H9 (cell line): ENCODE measurements around the gene AFF4. TPM values are rescaled to one million over a fixed set of nuclear protein-coding genes. Genes with fewer than 3 reads are reported as not detected.

ENCODE experiments used
- DNase-seq: peaks from one replicate; pipeline ENCODE4 v3.0.0-alpha.2; 2017
- H2AFZ ChIP-seq: one replicate; pipeline ENCODE4 v1.6.1; 2013; ENCODE audit warnings: mild to moderate bottlenecking, low read length, control low read depth, moderate library complexity
- H2AK5ac ChIP-seq: 2 replicates; pipeline ENCODE4 v1.6.1; 2013; ENCODE audit warnings: low read length, control low read depth, mixed read lengths; ENCODE audit not compliant: insufficient read length
- H2BK120ac ChIP-seq: one replicate; pipeline ENCODE4 v1.6.1; 2013; ENCODE audit warnings: low read depth, mild to moderate bottlenecking, low read length, control low read depth, inconsistent platforms; ENCODE audit not compliant: poor library complexity, severe bottlenecking
- H2BK12ac ChIP-seq: 2 replicates; pipeline ENCODE4 v1.6.1; 2013; ENCODE audit warnings: low read length, control low read depth, mixed read lengths, low read depth; ENCODE audit not compliant: insufficient read length
- H2BK15ac ChIP-seq: 2 replicates; pipeline ENCODE4 v1.6.1; 2013; ENCODE audit warnings: low read depth, low read length, control low read depth
- H2BK20ac ChIP-seq: one replicate; pipeline ENCODE4 v1.6.1; 2013; ENCODE audit warnings: low read depth, mild to moderate bottlenecking, low read length, control low read depth, inconsistent platforms; ENCODE audit not compliant: poor library complexity, severe bottlenecking
- H2BK5ac ChIP-seq: 2 replicates; pipeline ENCODE4 v1.6.1; 2013; ENCODE audit warnings: low read length, control low read depth, mixed read lengths; ENCODE audit not compliant: insufficient read length
- H3K14ac ChIP-seq: 2 replicates; pipeline ENCODE4 v1.6.1; 2013; ENCODE audit warnings: low read length, control low read depth; ENCODE audit not compliant: insufficient read depth
- H3K18ac ChIP-seq: 2 replicates; pipeline ENCODE4 v1.6.1; 2013; ENCODE audit warnings: low read depth, mild to moderate bottlenecking, mixed read lengths, low read length, control low read depth; ENCODE audit not compliant: insufficient read length
- H3K23ac ChIP-seq: 2 replicates; pipeline ENCODE4 v1.6.1; 2013; ENCODE audit warnings: low read length, control low read depth, mixed read lengths, low read depth; ENCODE audit not compliant: insufficient read length
- H3K23me2 ChIP-seq: 2 replicates; pipeline ENCODE4 v1.6.1; 2013; ENCODE audit warnings: low read depth, mild to moderate bottlenecking, mixed read lengths, low read length, control low read depth; ENCODE audit not compliant: insufficient read length, poor library complexity, severe bottlenecking
- H3K27ac ChIP-seq: 2 replicates; pipeline ENCODE4 v1.5.1; 2013; ENCODE audit warnings: low read length, control low read depth, mixed read lengths, low read depth; ENCODE audit not compliant: insufficient read length
- H3K27me3 ChIP-seq: 2 replicates; pipeline ENCODE4 v1.6.1; 2013; ENCODE audit warnings: low read length, control low read depth, inconsistent platforms; ENCODE audit not compliant: insufficient read depth
- H3K4ac ChIP-seq: 2 replicates; pipeline ENCODE4 v1.6.1; 2013; ENCODE audit warnings: low read depth, mild to moderate bottlenecking, control low read depth, inconsistent platforms, low read length, moderate library complexity
- H3K4me1 ChIP-seq: 2 replicates; pipeline ENCODE4 v1.6.1; 2013; ENCODE audit warnings: low read length, control low read depth, inconsistent platforms; ENCODE audit not compliant: insufficient read depth
- H3K4me2 ChIP-seq: 2 replicates; pipeline ENCODE4 v1.6.1; 2013; ENCODE audit warnings: low read length, control low read depth, mixed read lengths; ENCODE audit not compliant: insufficient read length, insufficient read depth
- H3K56ac ChIP-seq: 2 replicates; pipeline ENCODE4 v1.6.1; 2013; ENCODE audit warnings: low read depth, mild to moderate bottlenecking, mixed read lengths, low read length, control low read depth; ENCODE audit not compliant: insufficient read length
- H3K79me1 ChIP-seq: 2 replicates; pipeline ENCODE4 v1.6.1; 2013; ENCODE audit warnings: low read depth, mild to moderate bottlenecking, moderate library complexity, low read length, control low read depth, inconsistent platforms; ENCODE audit not compliant: insufficient read depth, poor library complexity, severe bottlenecking
- H3K79me2 ChIP-seq: 2 replicates; pipeline ENCODE4 v1.6.1; 2013; ENCODE audit warnings: low read length, control low read depth, inconsistent platforms; ENCODE audit not compliant: insufficient read depth
- H3K9ac ChIP-seq: 2 replicates; pipeline ENCODE4 v1.6.1; 2013; ENCODE audit warnings: low read length, control low read depth, mixed read lengths; ENCODE audit not compliant: insufficient read length; ENCODE audit errors: extremely low read depth
- H3K9me3 ChIP-seq: one replicate; pipeline ENCODE4 v1.6.1; 2013; ENCODE audit warnings: low read depth, low read length, inconsistent platforms; ENCODE audit not compliant: control insufficient read depth
- H3T11ph ChIP-seq: one replicate; pipeline ENCODE4 v1.6.1; 2013; ENCODE audit warnings: mild to moderate bottlenecking, low read length, control low read depth, inconsistent platforms
- H4K20me1 ChIP-seq: one replicate; pipeline ENCODE4 v1.6.1; 2013; ENCODE audit not compliant: control insufficient read depth, insufficient read length, insufficient read depth
- H4K5ac ChIP-seq: 2 replicates; pipeline ENCODE4 v1.6.1; 2013; ENCODE audit warnings: low read depth, mild to moderate bottlenecking, mixed read lengths, low read length, control low read depth; ENCODE audit not compliant: insufficient read length
- H4K8ac ChIP-seq: replicated peaks from 2 replicates; pipeline ENCODE4 v1.6.1; 2013; ENCODE audit warnings: low read length, control low read depth, mixed read lengths, low read depth; ENCODE audit not compliant: insufficient read length
- H4K91ac ChIP-seq: 2 replicates; pipeline ENCODE4 v1.6.1; 2013; ENCODE audit warnings: low read depth, mild to moderate bottlenecking, moderate library complexity, mixed read lengths, low read length, control low read depth; ENCODE audit not compliant: insufficient read length
- H3K27ac Mint-ChIP-seq, 3 experiments: 2 replicates in 2 of 3; 3 replicates in 1 of 3; pipeline ENCODE4 v1.8.0; 2020 to 2021; ENCODE audit warnings: mixed read lengths in 3 of 3, mild to moderate bottlenecking in 1 of 3, moderate library complexity in 1 of 3
- H3K27me3 Mint-ChIP-seq: 2 replicates; pipeline ENCODE4 v1.8.0; 2021; ENCODE audit warnings: low read depth, mild to moderate bottlenecking, moderate library complexity, mixed read lengths
- H3K36me3 Mint-ChIP-seq, 3 experiments: 2 replicates in 2 of 3; 3 replicates in 1 of 3; pipeline ENCODE4 v1.8.0; 2020 to 2021; ENCODE audit warnings: low read depth in 3 of 3, mixed read lengths in 3 of 3; ENCODE audit not compliant: insufficient read depth in 1 of 3
- H3K4me1 Mint-ChIP-seq, 2 experiments: 2 replicates each; pipeline ENCODE4 v1.8.0; 2020; ENCODE audit warnings: mixed read lengths in 2 of 2
- H3K4me3 Mint-ChIP-seq, 2 experiments: 2 replicates in 1 of 2; 3 replicates in 1 of 2; pipeline ENCODE4 v1.8.0; 2020 to 2021; ENCODE audit warnings: mild to moderate bottlenecking in 2 of 2, mixed read lengths in 2 of 2, moderate library complexity in 1 of 2
- H3K9me3 Mint-ChIP-seq, 2 experiments: 2 replicates in 1 of 2; 3 replicates in 1 of 2; pipeline ENCODE4 v1.8.0; 2020; ENCODE audit warnings: mild to moderate bottlenecking in 2 of 2, mixed read lengths in 2 of 2, moderate library complexity in 1 of 2
- CTCF ChIP-seq: fragments of 200-600 bp; sonication (generic); conservative IDR thresholded peaks from 3 replicates; pipeline ENCODE4 v1.8.0; 2021; ENCODE audit warnings: antibody characterized with exemption, mild to moderate bottlenecking
- WGBS: extraction: QIAGEN DNeasy Blood & Tissue Kit; methylation state at CpG from one replicate; pipeline ENCODE4 v1.1.7; 2013; ENCODE audit warnings: missing lambda C conversion rate, low lambda C conversion rate, mixed read lengths; ENCODE audit not compliant: insufficient read length; ENCODE audit errors: extremely low coverage; 5-methylcytosine and 5-hydroxymethylcytosine counted together
- total RNA-seq: library from RNA; stranded (reverse); gene quantifications from 2 replicates; pipeline ENCODE4 v1.2.1, GENCODE V29; 2021

AFF4 gene
- total RNA-seq, 1 experiment from 2014 or later: 73.2 TPM

DNA sequence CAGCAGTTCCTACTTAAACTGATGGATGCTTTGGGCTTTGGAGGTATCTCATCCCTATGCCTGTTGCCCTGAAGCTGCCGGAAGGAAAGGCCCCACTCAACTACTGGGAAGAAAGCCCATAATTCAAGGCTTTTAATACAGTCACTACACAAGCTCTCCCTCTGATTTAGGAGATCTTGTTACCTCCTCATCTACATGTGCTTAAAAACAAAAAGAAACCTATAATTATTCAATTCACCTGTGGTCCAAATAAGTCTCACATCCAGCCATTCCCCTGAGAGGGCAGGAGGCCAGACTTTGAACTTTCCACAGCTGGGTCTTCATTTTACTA lies 90.7 kb downstream of the AFF4 start:
- H3K14ac ChIP-seq: no peak overlapping the region
- no peak overlapping the region for H3T11ph ChIP-seq
- H3K18ac ChIP-seq: no peak overlapping the region
- Mint-ChIP-seq H3K4me1 (no peaks in the 10 kb centered on the region; a peak in 1 of 4 replicates), H3K27me3 (no peaks in the 10 kb centered on the region), H3K27ac (peak overlapping the region in 1 of 3 experiments; percentile 11; a peak in 1 of 7 replicates), H3K36me3 (peaks cover 6 to 33% (median 19%) of the 10 kb centered on the region in 3 experiments), H3K9me3 (no peaks in the 10 kb centered on the region), H3K4me3 (no peak overlapping the region)
- no peaks in the 10 kb centered on the region for H3K27me3 ChIP-seq
- H3K79me1 ChIP-seq: no peaks in the 10 kb centered on the region
- no peak overlapping the region for H2AK5ac ChIP-seq
- no peak overlapping the region for H4K8ac ChIP-seq
- no peak overlapping the region for H2BK5ac ChIP-seq
- H3K23me2 ChIP-seq: no peaks in the 10 kb centered on the region
- no peak overlapping the region for H2BK120ac ChIP-seq
- no peak overlapping the region for H2AFZ ChIP-seq
- no peaks in the 10 kb centered on the region for H3K9me3 ChIP-seq
- no peak overlapping the region for H2BK15ac ChIP-seq
- TF ChIP-seq CTCF: no peak
- WGBS: no CpG with 5 or more reads among the region's 1 CpG
- H2BK12ac ChIP-seq: no peak overlapping the region
- no peak overlapping the region for H3K23ac ChIP-seq
- no peak overlapping the region for H3K9ac ChIP-seq
- H3K79me2 ChIP-seq: no peaks in the 10 kb centered on the region
- no peak overlapping the region for H2BK20ac ChIP-seq
- no peak overlapping the region for H3K27ac ChIP-seq
- no peaks in the 10 kb centered on the region for H3K4me1 ChIP-seq
- DNase-seq: no peak
- no peak overlapping the region for H4K91ac ChIP-seq
- no peak overlapping the region for H3K56ac ChIP-seq
- no peak overlapping the region for H3K4ac ChIP-seq
- H3K4me2 ChIP-seq: no peak overlapping the region
- no peak overlapping the region for H4K5ac ChIP-seq
- H4K20me1 ChIP-seq: no peaks in the 10 kb centered on the region
